ENCODE data around the gene HECW1. TPM values are rescaled to one million over a fixed set of nuclear protein-coding genes. Genes with fewer than 3 reads are reported as not detected.

Gene HECW1
- total RNA-seq, 1 donor from 2014 or later = 1.6 TPM

GRCh38 chr7:43372676-43373355 is 260.4 kb downstream of the HECW1 start:
- intact Hi-C loops (cut with DNase I) = no loop called here
- no peak for DNase-seq
- Histone ChIP-seq H3K27me3 (no peaks in the 10 kb centered on the region), H3K27ac (no peak overlapping the region), H3K36me3 (no peaks in the 10 kb centered on the region), H3K4me1 (no peaks in the 10 kb centered on the region), H3K9me3 (no peaks in the 10 kb centered on the region), H3K4me3 (no peak overlapping the region)
- TF ChIP-seq, protein P1, sequence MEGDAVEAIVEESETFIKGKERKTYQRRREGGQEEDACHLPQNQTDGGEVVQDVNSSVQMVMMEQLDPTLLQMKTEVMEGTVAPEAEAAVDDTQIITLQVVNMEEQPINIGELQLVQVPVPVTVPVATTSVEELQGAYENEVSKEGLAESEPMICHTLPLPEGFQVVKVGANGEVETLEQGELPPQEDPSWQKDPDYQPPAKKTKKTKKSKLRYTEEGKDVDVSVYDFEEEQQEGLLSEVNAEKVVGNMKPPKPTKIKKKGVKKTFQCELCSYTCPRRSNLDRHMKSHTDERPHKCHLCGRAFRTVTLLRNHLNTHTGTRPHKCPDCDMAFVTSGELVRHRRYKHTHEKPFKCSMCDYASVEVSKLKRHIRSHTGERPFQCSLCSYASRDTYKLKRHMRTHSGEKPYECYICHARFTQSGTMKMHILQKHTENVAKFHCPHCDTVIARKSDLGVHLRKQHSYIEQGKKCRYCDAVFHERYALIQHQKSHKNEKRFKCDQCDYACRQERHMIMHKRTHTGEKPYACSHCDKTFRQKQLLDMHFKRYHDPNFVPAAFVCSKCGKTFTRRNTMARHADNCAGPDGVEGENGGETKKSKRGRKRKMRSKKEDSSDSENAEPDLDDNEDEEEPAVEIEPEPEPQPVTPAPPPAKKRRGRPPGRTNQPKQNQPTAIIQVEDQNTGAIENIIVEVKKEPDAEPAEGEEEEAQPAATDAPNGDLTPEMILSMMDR (IDR thresholded peaks at IDR 0.05) = no peak
- no peak for ATAC-seq

DNA sequence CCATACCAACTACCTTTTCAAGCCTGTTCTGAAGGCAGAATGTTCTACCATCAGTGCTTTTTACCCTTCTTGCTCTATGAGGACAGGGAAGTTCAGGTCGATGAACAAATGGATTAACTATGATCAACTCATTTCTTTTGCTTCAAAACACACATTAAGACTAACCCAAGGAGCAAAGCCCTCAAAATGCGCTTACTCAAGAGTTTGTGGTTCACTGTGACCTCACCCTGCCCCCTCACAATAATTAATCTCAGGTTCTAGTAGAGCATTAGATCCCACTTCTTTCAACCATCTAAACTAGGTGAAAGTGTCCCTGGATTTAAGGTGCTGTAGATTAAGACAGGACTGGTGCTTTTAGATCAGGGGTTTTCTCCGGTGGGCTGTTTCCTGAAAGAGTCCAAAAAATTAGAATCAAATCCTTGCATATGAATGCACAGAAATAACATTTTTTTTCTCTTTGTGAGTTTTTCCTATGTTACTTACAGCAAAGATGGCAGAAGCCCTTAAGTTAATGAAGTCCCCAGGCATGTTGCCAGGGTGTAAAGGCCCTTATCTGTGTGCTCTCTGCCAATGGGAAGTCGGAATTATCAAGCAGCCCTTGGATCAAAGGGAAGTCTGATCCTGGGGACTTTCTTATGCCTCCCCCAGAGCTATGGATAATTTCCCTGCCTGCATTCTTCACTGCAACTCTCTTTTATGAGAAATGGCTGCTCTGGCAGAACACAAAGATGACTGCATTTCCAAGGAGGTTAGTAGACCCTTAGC is 264.9 kb downstream of the HECW1 start:
- no peaks in the 10 kb centered on the region for H3K36me3 ChIP-seq
- H3K4me3 ChIP-seq = no peak overlapping the region
- intact Hi-C loops (cut with DNase I) = no loop called here
- no peak overlapping the region for H3K27ac ChIP-seq
- no peaks in the 10 kb centered on the region for H3K4me1 ChIP-seq
- H3K9me3 ChIP-seq = no peaks in the 10 kb centered on the region
- TF ChIP-seq, protein P1 (IDR thresholded peaks at IDR 0.05) = no peak
- H3K27me3 ChIP-seq = no peaks in the 10 kb centered on the region
- no peak for ATAC-seq
- no peak for DNase-seq

DNA sequence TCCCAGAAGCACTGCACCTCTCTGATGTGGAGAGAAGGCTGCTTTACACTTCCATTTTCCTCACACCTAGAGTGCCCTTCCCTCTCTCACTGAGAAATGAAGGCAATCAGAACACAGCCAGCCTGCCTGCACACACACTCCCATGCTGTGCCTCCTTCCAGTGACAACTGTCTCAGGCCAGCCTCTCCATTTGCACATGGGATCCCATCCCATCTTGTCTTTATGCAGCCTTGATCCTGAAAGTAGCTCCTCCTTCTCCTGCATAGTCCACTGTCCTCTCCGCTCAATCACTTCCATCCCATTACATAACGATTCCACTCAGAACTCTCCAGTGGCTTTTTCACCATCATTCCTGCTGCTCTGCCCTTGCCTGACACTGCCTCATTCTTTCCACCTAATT is 266.8 kb downstream of the HECW1 start:
- H3K4me3 ChIP-seq = no peak overlapping the region
- TF ChIP-seq, protein P1 (IDR thresholded peaks at IDR 0.05) = no peak
- H3K4me1 ChIP-seq = no peaks in the 10 kb centered on the region
- intact Hi-C loops (cut with DNase I) = no loop called here
- H3K9me3 ChIP-seq = no peaks in the 10 kb centered on the region
- no peaks in the 10 kb centered on the region for H3K27me3 ChIP-seq
- no peaks in the 10 kb centered on the region for H3K36me3 ChIP-seq
- no peak overlapping the region for H3K27ac ChIP-seq
- ATAC-seq (no peak), DNase-seq (no peak)

DNA sequence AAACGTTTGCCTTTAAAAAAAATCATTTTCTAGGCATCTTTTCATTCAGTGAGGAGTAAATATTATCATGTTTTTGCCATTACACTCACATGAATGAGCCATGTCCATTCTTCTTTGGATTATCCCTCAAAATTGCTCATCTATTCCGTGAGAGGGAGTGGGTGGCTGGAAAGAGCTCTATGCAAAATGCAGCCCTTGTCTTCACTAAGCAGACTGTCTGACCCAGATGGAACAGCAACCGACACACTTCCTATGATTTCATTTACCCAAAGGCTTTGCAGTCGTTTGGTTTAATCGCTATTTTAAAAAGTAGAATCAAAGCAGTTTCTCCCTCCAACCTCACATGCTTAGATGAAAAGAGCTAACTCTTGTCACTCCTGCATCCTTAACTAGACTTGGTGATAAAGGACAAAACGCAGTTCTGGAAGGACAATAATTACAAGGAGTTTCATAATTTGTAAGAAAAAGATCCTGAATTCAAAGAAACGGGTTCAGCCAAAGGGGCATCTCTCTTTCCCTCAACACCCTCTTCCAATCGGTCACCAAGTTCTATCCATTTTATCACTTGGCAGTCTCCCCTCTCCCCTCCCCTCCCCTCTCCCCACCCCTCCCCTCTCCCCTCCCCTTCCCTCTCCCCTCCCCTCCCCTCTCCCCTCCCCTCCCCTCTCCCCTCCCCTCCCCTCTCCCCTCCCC is 272.3 kb downstream of the HECW1 start:
- no peak overlapping the region for H3K27ac ChIP-seq
- no peaks in the 10 kb centered on the region for H3K36me3 ChIP-seq
- ATAC-seq (no peak), DNase-seq (no peak)
- no peaks in the 10 kb centered on the region for H3K4me1 ChIP-seq
- no peak overlapping the region for H3K4me3 ChIP-seq
- TF ChIP-seq, protein P1 (IDR thresholded peaks at IDR 0.05) = no peak
- intact Hi-C loops (cut with DNase I) = no loop called here
- H3K9me3 ChIP-seq = no peaks in the 10 kb centered on the region
- H3K27me3 ChIP-seq = no peaks in the 10 kb centered on the region

DNA sequence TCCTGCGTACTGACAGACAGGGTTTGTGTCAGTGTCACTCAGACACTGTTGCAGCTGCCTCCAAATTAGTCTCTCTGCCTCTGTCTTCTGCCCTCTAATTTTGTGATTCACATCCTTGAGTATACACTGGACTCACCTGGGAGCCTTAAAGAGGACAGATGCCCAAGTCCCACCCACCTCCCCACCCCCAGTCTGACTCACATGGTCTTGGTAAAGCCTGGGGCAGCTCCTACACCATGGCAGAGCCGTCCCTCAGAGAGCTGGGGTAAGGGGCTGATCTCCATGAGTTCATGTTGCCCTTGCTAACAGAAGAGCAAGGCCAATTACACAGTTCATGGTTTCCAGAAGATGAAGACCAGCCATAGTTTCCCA is 272.8 kb downstream of the HECW1 start:
- no peak for ATAC-seq
- H3K9me3 ChIP-seq = no peaks in the 10 kb centered on the region
- intact Hi-C loops (cut with DNase I) = no loop called here
- H3K27ac ChIP-seq = no peak overlapping the region
- DNase-seq = no peak
- H3K4me1 ChIP-seq = no peaks in the 10 kb centered on the region
- TF ChIP-seq, protein P1 (IDR thresholded peaks at IDR 0.05) = no peak
- no peaks in the 10 kb centered on the region for H3K27me3 ChIP-seq
- H3K4me3 ChIP-seq = no peak overlapping the region
- H3K36me3 ChIP-seq = no peaks in the 10 kb centered on the region
